Mesenteric fat pad (tissue), 1 donor: ENCODE results near the gene ACY1. TPM values are rescaled to one million over a fixed set of nuclear protein-coding genes. Genes with fewer than 3 reads are reported as not detected.

Experiments used
- DNase-seq: peaks from one replicate; pipeline ENCODE4 v3.0.0-alpha.2; 2020; ENCODE audit warnings: low spot score
- long read RNA-seq: library from polyadenylated mRNA; unstranded; transcript quantifications from one replicate; pipeline ENCODE4 v2.0.0, GENCODE V29; 2020
- total RNA-seq: library from RNA; stranded (reverse); fragmentation: NEBNext Ultra II Directional; extraction: Animal tissue kit (Norgen Biotek cat#: 25700); gene quantifications from one replicate; pipeline ENCODE4 v1.2.1, GENCODE V29; 2021
- donor health status: DM: yes; HTN: yes; CAD: no.

The ACY1 gene
- 35.1 TPM for total RNA-seq
- long read RNA-seq, transcript ACY1-215 (15 exons, 1,684 nt) = major isoform, 131 of 153 reads
- long read RNA-seq, partial matches to known transcripts = 1 of 153 reads
- long read RNA-seq, other reads (novel, unspliced or antisense) = 14 of 153 reads

GRCh38 chr3:51982838-51983577 is at the start of gene ACY1:
ACY1 (plus strand) TSS chr3:51983535; CDS start chr3:51984065, 530 bp downstream.
- peak; percentile 97 for DNase-seq

DNA sequence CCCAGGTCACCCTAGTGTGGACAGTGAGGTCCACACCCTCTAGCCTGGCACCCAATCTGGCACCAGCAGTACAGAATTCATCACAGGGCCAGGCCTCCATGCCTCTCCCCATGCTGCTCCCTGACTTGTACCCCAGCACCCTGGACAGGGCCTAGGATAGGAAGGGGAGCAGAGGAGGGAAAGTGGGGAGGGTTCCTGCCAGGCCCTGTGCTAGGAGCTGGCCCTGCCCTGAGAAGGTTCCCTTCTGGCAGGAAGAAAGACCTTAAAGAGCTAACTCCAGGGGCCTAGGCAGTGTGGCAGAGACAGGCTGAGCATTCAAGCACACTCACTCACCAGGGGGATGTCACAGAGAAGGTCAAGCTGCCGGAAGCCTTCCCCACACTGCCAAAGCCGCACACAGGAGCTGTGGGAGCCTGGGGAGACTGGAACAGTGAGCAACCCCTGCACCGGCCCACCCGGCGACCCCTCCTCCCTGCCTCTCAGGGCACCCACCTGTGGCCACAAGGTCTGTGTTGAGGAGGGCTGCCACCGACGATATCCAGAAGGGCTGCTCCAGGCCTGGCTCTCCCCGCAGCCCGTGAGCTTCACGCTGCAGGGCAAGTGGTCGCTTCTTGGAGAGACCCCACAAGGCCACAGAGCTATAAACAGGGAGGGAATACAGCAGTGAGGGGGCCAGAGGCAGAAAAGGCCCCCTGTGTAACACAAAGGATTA is 49.0 kb upstream of the ACY1 start:
- DNase-seq = peak; percentile 59

- DNase-seq = peak; percentile 75
These were observed 48.1 kb upstream of the ACY1 start for GRCh38 chr3:51934991-51935885.

DNA sequence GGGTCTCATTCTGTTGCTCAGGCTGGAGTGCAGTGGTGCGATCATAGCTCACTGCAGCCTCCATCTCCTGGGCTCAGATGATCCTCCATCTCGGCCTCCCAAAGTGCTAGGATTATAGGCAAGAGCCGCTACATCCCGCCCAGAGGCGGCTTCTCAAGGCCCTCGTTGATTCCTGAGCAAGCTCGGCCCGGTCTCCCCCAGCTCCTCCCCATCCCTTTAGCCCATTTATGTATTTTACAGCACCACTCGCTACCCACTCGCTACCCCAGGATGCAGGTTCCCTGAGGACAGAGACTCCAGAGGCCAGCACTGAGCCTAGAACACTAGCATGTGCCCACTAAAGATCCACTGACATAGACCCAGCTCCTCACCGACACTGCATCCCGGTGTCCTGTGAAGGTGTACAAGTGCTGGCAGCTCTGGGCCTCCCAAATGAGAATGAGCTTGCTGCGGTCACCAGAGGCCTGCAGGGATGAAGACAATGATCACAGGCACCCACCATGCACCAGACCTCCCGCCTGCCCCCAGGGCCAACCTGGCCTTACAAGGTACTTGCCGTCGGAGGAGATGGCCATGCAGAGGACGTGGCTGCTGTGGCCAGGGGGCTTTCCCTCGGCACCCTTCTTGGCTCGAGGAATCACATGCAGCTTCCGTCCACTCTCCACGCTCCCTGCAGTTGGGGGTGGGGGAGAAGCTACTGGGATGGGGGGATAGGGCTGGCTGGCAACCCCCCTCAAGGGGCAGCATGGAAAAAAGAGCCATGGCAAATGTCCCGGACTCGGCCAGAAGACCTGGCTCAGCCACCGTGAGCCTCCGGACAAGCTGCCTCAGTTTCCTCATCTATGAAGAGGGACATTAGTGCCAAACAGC is 47.2 kb upstream of the ACY1 start:
- peak; percentile 82 for DNase-seq

GRCh38 chr3:51937014-51937413 is 46.3 kb upstream of the ACY1 start:
- DNase-seq = peak; percentile 80

DNA sequence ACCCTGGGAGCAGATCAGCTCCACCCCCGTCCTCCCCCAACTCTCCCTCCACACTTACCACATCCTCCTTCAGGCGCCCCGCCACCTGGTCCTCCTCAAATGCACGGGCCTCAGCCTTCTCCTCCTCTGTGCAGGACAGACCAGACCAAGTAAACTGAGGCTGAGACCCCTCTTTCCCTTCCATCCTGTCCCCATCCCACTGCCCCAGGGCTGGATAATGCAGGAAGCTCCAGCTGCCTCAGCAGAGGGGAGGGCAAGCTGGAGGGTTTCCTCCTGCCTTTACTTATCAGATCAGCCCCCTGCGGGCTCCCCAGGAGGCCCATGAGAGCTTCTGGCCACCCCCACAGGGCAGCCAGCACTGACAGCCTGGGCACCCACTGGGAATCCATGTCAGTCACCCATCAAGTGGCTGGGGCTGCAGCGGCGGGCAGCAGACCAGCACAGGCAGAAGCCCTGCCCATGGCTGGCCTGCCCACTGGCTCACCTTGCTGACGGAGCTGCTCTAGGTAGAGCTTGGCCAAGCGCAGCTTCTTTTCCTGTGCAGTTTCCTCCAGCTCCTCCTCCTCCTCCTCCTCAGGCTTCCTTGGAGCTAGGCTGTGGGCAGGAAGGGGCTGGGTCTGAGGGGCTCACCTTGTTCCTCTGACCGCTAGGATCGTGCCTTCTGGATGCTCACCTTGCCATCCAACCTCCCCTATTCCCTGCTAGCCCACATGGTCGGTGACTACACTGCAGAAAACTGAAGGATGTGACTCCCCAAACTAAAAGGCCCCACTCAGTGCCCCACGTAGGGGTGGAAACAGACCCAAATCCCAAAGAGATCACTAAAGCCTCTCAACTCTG is 45.5 kb upstream of the ACY1 start:
- peak; percentile 85 for DNase-seq

DNA sequence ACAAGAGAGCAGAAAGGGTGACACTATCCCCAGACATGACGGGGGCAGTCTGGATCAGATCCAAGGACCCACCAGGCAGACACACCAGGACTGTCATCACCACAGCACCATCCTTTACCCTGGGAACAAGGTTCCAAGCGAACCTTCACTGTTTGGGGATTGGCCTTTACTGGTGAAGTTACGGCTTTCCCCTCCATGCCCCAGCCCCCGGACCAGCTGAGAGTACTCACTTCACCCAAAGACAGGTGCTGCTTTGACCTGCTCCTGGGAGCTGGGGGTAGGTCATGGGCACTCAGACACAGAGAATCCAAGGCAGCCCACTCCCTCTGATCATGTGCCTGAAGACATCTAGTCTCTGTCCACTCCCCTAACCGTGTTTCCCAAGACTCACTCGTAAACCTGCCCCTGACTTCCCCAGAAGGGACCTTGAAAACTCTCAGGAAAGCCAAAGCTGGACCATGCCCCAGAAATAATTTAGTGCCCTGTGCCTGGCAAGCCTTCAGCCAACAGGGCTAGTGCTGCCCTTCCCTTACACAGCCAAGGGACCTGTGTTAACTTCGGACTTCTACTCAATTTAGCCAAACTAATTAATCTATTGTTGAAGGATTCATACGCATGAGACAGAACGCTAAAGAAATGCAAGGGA is 44.4 kb upstream of the ACY1 start:
- DNase-seq = peak; percentile 55

DNA sequence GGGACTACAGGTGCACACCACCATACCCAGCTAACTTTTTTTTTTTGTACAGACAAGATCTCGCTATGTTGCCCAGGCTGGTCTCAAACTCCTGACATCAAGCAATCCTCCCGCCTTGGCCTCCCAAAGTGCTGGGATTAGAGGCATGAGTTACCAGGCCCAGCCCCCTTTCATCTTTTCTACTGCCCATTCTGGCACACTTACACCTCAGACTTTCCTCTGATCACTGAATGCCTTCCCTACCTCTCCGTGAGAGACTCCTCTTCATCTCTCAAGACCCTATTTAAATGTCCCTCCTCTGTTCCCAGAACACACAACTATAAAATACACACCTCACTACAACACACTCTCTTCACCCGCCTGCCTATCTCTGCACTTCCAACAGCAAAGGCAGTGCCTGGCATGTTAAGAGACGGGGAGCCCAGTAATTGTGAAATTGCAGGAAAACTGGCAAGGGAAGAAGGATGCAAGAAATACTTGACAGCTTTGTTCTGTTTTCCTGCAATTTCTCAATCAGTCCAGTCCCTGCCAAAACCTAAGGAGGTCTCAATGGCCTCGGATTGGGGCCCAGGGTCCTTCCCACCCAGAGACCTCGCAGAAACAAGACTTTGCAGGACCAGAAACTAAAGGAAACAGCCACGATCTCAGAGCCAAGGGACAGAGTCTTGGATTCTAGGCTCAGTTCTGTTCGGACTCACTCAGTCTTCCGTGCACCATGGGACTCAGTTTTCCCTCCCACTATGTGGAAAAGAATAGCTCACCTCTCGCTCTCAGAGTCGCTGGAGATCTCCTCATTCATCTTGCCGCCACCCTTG is 42.5 kb upstream of the ACY1 start:
- peak; percentile 53 for DNase-seq

DNA sequence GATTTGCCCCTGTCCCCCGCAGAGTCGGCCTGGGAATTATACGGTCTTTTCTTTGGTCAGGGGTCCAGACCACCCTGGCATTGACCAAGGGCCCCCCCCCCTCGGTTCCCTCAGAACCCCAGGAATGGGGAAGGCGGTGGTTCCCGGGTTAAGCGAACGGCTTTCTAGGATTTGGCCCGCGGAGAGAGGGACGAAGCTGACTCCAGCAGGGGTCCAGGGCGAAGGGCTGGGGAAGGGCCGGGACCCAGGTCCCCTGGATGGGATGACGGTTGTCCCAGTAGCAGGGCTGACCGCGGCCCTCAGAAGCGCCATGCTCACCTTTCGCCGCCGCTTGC is 41.9 kb upstream of the ACY1 start:
- no peak for DNase-seq

- peak; percentile 99 for DNase-seq
These were observed 41.3 kb upstream of the ACY1 start, which contains the start of the genes PARP3 and RRP9 for GRCh38 chr3:51941798-51942602. PARP3 (plus strand) TSS chr3:51942363; CDS start chr3:51943356, 993 bp downstream. RRP9 (minus strand) TSS chr3:51941904; CDS start chr3:51941867, 37 bp downstream.

DNA sequence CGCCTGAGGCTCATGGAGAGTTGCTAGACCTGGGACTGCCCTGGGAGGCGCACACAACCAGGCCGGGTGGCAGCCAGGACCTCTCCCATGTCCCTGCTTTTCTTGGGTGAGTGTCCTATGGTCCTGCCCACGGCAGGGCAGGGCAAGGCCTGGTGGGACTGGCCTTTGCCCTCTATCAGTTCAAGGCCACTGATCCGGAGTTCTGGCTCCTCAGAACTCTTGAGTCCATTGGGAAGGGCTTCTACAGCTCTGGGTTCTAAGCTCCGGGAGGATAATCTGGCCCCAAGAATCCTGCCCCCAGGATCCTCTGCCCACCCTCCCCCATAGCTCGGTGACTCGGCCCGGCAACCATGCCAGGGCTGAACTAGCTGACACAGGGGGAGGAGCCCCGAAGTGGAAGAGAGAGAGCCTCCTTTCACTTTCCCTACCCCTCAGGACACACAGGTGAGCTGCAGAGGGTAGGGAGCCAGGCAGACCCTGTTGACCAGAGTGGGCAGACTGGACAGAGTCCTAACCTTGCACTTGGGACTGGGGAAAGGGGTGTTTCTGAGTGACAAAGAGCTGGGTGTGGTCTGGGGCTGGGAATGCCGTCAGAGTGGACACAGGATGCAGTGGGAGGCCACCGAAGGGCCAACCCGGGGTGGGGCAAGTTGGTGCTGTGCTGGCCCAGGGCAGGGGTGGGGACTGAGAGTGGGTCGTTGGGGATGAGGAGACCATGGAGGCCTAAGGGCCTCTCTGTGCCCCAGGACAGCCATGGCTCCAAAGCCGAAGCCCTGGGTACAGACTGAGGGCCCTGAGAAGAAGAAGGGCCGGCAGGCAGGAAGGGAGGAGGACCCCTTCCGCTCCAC is 40.5 kb upstream of the ACY1 start:
- peak; percentile 90 for DNase-seq

DNA sequence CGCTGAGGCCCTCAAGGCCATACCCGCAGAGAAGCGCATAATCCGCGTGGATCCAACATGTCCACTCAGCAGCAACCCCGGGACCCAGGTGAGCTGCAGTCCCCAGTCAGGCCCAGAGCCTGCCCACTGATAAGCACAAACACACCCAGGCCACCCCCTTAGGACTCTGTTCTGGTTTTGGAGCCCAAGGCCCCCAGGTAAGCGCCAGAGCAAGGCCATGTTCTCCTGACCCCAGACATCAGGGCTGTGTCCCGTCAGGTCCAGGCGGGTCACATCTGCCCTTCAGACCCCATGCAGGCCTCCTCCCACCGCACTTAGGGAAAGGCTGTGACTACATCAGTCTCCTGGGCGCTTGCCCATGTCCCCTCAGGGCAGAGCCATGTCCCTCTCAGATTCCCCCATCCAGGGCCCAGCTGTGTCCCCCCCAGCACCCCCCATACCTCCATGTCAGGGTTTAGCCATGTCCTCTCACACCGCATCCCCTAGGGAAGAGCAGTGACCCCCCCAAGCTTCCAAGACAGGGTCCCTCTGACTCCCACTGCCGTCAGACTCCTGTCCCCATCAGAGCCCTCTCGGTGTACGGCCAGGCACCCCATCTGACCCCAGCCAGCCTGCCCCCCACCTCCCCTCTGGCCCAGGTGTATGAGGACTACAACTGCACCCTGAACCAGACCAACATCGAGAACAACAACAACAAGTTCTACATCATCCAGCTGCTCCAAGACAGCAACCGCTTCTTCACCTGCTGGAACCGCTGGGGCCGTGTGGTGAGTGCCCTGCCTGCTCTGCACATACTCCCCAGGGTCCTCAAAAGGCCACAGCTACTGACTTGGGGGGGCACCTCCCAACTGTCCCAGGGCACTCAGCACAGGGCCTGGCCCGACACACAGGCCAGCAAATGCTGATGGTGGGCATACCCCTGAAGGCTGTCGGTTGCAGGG is 39.6 kb upstream of the ACY1 start:
- DNase-seq = peak; percentile 90

DNA sequence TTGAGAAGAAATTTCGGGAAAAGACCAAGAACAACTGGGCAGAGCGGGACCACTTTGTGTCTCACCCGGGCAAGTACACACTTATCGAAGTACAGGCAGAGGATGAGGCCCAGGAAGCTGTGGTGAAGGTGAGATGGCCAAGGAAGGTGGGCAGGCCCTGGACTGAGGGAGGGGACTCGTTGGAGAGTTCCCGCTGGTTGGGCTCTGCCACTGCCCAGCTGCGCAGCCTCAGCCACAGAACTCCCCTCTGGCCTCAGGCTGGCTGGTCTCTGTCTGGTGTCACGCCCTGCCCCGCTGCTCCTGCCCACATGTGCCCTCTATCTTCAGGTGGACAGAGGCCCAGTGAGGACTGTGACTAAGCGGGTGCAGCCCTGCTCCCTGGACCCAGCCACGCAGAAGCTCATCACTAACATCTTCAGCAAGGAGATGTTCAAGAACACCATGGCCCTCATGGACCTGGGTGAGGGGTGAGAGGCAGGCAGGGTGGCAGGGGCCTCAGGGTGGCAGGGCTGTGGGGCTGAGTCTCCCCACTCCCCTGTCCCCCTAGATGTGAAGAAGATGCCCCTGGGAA is 38.8 kb upstream of the ACY1 start:
- no peak for DNase-seq

DNA sequence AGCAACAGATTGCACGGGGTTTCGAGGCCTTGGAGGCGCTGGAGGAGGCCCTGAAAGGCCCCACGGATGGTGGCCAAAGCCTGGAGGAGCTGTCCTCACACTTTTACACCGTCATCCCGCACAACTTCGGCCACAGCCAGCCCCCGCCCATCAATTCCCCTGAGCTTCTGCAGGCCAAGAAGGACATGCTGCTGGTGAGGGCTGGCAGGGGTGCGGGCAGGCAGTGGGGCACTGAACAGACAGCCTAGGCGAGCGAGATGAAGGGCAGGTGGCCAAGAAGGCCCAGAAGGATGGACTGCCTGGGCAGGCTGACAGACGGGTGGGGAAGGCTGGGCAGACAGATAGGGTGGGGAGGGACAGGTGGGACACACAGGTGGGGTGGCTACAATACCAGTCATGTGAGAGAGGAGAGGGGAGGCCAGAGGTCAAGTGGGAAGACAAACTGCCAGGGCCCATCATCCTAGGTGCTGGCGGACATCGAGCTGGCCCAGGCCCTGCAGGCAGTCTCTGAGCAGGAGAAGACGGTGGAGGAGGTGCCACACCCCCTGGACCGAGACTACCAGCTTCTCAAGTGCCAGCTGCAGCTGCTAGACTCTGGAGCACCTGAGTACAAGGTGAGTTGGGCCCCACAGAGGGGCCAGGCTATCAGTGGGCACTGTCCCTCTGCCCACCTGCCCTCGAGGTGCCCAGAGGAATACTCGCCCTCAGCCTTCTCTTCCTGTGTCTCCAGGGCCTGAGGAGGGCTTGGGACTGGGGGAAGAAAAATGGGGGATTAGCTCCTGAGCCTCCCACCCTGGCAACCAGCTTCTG is 38.1 kb upstream of the ACY1 start:
- no peak for DNase-seq
